ENCODE data around the gene MN1. TPM values are rescaled to one million over a fixed set of nuclear protein-coding genes. Genes with fewer than 3 reads are reported as not detected.
A peak's percentile ranks its signal among the peaks of the same experiment; 100 is the strongest.

The MN1 gene
- total RNA-seq, 1 donor: 55.9 TPM

DNA sequence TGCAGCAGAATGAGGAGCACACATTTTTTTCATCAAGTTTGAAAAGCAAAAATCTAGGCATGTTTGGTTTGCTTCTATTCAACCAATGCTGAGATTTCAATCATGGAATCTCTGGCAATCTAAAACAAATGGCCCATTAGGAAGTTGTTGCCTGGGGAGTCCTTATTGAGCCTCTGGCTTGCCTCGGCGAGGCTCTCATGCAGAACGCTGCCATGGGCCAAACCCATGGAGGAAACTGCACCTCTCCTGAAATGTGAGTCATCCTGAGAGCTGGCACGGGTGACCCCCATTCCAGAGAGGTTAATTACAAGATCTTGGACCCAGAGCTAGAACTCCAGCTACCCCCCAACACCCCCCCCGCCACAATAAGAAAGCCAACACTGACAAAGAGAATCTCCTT is 80.7 kb downstream of the MN1 start:
- TF ChIP-seq, protein P1, sequence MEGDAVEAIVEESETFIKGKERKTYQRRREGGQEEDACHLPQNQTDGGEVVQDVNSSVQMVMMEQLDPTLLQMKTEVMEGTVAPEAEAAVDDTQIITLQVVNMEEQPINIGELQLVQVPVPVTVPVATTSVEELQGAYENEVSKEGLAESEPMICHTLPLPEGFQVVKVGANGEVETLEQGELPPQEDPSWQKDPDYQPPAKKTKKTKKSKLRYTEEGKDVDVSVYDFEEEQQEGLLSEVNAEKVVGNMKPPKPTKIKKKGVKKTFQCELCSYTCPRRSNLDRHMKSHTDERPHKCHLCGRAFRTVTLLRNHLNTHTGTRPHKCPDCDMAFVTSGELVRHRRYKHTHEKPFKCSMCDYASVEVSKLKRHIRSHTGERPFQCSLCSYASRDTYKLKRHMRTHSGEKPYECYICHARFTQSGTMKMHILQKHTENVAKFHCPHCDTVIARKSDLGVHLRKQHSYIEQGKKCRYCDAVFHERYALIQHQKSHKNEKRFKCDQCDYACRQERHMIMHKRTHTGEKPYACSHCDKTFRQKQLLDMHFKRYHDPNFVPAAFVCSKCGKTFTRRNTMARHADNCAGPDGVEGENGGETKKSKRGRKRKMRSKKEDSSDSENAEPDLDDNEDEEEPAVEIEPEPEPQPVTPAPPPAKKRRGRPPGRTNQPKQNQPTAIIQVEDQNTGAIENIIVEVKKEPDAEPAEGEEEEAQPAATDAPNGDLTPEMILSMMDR (IDR thresholded peaks at IDR 0.05; ENCODE audit: insufficient read depth, low read length): no peak
- no peak overlapping the region for H3K4me3 ChIP-seq (ENCODE audit: low read depth, low read length)
- no peak for DNase-seq (ENCODE audit: low read depth)

DNA sequence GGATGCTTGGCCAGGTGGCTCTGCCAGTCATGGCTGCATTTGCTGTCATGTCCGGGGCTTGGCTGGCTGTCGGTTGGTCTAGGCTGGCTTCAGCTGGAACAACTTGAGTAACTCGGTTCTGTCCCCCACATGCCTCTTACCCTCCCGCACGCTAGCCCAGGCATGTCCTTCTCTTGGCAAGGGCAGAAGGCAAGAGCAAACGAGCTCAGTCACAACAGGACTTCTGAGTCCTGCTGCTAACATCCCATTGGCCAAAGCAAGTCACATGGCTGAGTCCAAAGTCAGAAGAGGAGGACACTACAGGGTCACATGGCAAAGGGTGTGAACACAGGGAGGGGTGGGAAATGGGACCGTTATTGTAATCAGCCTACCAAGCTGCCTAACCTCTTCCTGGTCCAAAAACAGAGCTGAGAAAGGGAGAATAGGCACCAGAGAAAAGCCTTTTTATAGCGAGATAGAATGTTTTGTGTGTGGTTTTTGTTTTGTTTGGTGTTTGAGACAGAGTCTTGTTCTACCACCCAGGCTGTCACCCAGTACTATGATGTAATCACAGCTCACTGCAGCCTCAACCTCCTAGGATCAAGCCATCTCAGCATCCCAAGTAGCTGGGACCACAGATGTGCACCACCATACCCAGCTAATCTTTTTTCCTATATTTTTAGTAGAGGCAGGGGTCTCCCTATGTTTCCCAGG is 81.9 kb downstream of the MN1 start:
- H3K4me3 ChIP-seq (ENCODE audit: low read depth, low read length): no peak overlapping the region
- TF ChIP-seq, protein P1 (IDR thresholded peaks at IDR 0.05; ENCODE audit: insufficient read depth, low read length): no peak
- peak; percentile 82 for DNase-seq (ENCODE audit: low read depth)

DNA sequence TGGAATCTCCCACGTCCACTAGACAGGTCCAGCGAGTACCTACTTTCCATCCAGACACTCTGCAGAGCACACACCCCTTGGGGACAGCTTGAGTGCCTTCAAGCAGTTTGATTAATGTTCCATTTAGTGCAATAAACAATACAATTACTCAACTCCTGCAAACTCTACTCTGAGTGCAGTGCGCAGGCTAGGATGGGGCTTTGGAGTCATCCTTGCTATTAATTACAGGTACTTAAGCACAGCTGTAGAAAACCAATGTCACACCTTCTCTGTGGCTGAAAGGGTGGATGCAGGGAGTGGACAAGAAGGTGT is 82.6 kb downstream of the MN1 start:
- DNase-seq (ENCODE audit: low read depth): no peak
- no peak overlapping the region for H3K4me3 ChIP-seq (ENCODE audit: low read depth, low read length)
- TF ChIP-seq, protein P1 (IDR thresholded peaks at IDR 0.05; ENCODE audit: insufficient read depth, low read length): no peak

DNA sequence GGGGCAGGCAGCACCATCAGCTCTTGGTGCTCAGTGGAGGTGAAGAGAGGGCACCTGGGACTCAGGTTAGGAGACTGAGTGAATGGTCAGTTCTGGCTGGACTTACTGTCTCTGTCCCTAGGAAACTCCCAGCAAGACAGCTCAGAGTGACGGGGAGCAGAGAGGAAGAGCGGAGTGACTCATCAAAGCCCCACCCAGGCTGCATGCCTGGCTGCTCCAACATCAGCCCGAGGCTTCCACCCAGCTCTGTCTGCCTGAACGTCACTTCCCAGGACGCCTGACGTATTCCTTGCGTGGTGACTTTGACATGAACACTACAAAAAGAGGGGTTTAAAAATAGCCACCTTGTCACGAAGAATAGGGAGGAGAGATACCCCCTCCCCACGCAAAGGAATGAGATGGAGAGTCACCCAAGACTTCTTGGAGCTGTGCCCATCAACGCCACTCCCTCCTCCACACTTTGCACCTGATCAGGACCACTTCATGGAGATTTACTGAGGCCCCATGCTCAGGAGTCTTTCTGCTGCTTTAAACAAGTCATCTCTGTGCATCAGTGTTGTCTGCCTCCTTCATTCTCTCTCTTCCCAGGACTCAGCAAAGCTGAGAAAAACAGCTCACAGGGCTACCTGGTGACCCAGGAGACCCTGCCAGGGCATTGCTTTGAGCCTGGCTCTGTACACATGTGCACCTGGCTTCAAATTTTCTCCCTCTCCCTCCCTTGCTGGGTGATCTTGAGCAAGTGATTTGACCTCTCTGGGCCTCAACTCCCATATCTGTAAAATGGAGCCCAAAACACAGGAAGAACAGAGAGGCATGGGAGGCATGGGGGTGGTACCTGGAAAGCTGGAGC is 83.1 kb downstream of the MN1 start:
- DNase-seq (ENCODE audit: low read depth): peak; percentile 99
- TF ChIP-seq, protein P1 (IDR thresholded peaks at IDR 0.05; ENCODE audit: insufficient read depth, low read length): no peak
- peak overlapping the region; percentile 7 for H3K4me3 ChIP-seq (ENCODE audit: low read depth, low read length)

DNA sequence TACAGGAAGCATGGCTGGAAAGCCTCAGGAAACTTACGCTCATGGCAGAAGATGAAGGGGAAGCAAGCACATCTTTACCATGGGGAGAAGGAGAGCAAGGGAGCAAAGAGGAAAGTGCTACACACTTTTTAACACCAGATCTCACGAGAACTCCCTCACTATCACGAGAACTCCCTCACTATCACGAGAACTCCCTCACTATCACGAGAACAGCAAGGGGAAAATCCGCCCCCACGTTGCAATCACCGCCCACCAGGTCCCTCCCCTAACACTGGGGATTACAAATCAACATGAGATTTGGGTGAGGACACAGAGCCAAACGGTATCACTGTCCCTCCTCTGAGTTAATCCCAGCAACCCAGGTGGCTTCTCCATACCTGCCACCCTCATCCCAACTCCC is 84.5 kb downstream of the MN1 start:
- TF ChIP-seq, protein P1 (IDR thresholded peaks at IDR 0.05; ENCODE audit: insufficient read depth, low read length): no peak
- DNase-seq (ENCODE audit: low read depth): no peak
- no peak overlapping the region for H3K4me3 ChIP-seq (ENCODE audit: low read depth, low read length)

DNA sequence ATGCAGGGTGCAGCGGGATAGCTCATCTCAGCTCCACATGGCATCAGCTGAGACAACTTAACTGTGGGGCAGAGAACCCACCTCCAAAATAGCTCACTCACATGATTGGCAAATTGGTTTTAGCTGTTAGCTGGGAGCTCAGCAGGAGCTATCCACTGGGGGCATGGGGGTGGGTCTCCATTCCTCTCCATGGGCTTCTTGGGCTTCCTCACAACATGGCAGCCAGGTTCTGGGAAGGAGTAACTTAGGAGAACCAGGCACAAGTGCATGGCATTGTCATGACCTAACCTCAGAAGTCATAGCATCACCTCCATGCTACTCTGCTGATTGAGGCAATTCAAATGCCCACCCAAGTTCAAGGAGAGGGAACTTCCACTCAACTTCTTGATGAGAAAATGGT is 85.5 kb downstream of the MN1 start:
- no peak for DNase-seq (ENCODE audit: low read depth)
- no peak overlapping the region for H3K4me3 ChIP-seq (ENCODE audit: low read depth, low read length)
- TF ChIP-seq, protein P1 (IDR thresholded peaks at IDR 0.05; ENCODE audit: insufficient read depth, low read length): no peak
